Measurements from ENCODE around the gene RCOR1.
"Not testable (repeated sequence)": the region's sequence is repeated elsewhere in the genome, so short reads cannot be mapped to it uniquely, and the experiment has no call there.

RCOR1 gene

DNA sequence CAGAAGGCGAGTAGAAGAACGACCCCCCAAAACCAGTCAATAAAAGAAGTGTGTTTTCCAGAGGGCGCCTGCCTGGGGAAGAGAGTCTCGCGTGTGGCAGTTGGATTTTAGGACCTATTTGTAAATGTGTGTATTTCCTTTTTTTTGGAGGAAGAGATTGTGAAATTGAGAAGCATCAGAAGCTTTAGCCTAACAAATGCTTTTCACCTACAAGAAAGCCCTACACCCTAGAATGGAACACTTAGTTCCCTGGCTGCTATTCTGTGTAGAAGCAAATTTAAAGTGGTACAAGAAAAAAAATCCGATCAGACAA, 1.3 kb downstream of the RCOR1 start:
- DNase-seq = no peak

DNA sequence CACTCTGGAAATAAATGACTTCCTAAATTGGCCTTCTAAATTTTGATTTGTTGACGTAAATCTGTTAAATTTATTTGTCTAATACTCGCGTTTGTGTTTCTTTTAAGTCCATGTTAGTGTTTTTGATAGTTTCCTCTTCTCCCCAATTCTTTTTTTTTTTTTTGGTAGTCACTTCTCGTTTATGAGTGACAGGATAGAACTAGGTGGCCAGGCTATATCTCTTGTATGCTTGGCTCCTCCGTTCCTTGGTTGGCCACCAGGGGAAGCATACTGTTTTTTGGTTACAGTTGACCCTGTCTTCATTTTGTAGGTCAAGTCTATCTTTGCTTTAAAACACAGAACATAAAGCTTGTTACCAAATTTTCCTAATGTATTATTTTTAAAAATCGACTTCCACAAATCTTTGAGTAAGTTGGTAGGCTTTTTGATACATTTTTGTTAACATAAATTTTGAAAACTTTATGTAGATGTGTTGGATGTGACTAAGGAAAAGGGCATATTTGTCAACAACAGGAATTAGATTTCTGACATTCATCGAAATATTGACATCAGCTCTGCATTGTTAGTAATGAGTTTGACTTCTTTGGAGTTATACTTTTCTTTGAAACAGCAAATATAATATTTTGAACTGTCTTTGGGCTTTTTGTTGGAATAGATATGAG, 2.2 kb downstream of the RCOR1 start:
- DNase-seq = peak; percentile 64

GRCh38 chr14:102601378-102601925, 9.0 kb downstream of the RCOR1 start:
- no peak for DNase-seq

GRCh38 chr14:102602421-102603292, 10.2 kb downstream of the RCOR1 start:
- DNase-seq = no peak

GRCh38 chr14:102603293-102603907, 11.0 kb downstream of the RCOR1 start:
- DNase-seq = no peak

DNA sequence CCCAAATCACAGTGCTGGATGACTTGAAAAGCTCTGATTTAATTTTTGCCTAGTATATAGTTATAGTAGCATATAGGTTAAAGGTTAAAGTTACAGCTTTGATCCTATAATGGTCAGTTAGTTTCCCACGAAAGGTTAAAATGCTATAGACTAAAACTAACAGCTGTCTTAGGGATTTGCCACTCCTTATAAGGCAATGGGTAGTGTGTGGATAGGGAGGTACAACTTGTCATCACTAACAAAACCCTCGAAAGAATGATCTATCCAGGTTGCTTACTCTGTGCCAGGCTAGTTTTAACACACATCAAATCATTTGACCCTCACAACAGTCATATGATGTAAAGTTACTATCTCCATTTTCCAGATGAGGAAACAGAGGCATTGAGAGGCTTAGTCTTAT, 11.7 kb downstream of the RCOR1 start:
- no peak for DNase-seq

GRCh38 chr14:102605029-102605428, 12.6 kb downstream of the RCOR1 start:
- DNase-seq = no peak

DNA sequence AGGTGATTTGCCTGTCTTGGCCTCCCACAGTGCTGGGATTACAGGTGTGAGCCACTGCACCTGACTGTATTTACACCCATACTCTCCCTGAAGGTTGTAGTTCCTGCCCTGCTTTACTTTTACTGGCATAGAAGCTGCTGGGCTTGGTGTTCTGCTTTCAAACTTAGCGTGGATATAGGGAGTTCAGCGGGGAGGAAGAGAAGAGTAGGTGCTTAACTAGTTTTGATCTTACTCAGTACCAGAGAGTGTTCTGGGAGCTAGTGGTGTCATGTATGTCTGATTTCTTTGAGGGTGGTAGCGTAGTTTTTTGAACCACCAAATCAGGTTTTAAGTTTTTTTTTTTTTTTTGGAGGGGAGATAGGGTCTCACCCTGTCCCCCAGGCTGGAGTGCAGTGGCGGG, 13.8 kb downstream of the RCOR1 start:
- no peak for DNase-seq

GRCh38 chr14:102608064-102608446, 15.6 kb downstream of the RCOR1 start:
- no peak for DNase-seq

- no peak for DNase-seq
Observed at GRCh38 chr14:102610968-102611811, 18.7 kb downstream of the RCOR1 start.

GRCh38 chr14:102616318-102616717, 23.9 kb downstream of the RCOR1 start:
- no peak for DNase-seq

DNA sequence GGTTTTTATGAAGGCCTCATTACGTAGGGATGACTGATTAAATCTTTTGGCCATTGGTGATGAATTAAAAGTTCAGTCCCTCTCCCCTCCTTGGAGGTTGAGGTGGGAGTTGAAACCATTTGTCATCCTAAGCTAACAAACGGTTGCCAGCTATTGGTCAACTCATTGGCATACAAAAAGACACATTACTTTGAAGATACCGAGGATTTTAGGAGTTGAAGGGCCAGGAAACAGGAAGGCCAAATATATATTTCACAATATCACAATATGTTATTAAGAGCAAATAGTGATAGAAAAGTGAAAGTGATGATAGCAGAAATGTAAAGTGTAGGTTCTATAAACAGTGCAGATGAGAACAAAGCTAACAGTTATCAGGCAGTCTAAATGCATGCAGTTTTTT, 24.4 kb downstream of the RCOR1 start:
- DNase-seq = no peak

DNA sequence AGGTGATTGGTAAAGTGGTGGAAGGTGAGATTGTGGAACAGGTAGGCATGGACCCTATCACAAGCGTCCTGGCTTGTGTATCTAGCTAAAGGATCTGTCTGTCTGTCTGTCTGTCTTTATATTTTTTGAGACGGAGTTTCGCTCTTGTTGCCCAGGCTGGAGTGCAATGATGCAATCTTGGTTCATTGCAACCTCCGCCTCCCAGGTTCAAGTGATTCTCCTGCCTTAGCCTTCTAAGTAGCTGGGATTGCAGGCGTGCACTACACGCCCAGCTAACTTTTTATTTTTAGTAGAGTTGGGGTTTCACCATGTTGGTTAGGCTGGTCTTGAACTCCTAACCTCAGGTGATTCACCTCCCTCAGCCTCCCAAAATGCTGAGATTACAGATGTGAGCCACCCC, 26.6 kb downstream of the RCOR1 start:
- DNase-seq = not testable (repeated sequence)

GRCh38 chr14:102620413-102620812, 28.0 kb downstream of the RCOR1 start:
- no peak for DNase-seq

- peak; percentile 32 for DNase-seq
Observed at GRCh38 chr14:102622262-102622885, 29.9 kb downstream of the RCOR1 start.

DNA sequence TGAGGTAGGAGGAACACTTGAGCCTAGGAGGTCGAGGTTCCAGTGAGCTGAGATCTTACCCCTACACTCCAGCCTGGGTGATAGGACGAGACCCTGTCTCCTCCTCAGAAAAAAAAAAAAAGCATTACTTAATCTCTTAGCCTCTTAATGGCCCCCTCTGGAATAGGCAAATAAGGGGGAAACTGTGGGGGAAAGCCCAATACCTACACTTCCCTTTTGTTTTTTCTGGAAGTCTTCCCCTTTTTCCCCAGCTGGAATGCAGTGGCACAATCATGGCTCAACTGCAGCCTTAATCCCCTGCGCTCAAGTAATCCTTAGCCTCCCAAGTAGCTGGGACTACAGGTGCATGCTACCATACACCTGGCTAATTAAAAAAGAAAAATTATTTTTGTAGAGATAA, 32.2 kb downstream of the RCOR1 start:
- DNase-seq = no peak

GRCh38 chr14:102625564-102626296, 33.3 kb downstream of the RCOR1 start:
- DNase-seq = no peak

DNA sequence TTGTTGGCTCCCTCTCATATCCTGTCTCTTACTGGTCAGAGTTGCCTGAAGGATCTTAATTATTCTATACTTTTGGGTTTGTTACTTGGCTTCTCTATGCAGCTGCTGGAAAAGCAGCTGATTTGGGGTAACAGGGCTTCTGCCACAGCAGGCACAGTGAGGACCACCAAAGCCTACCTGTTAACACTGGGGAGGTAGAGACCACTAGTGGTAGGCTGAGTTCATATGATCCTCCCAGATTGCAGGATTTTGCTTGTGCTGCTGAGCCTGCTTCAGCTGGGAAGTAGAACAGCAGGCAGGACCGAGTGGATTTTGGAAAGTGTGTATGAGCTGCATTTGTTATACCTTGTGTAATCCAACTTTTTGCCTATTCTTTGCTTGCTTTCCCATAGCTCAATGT, 34.1 kb downstream of the RCOR1 start:
- no peak for DNase-seq

GRCh38 chr14:102629011-102629444, 36.6 kb downstream of the RCOR1 start:
- peak; percentile 24 for DNase-seq

- no peak for DNase-seq
Observed at GRCh38 chr14:102629808-102630350, 37.4 kb downstream of the RCOR1 start.

DNA sequence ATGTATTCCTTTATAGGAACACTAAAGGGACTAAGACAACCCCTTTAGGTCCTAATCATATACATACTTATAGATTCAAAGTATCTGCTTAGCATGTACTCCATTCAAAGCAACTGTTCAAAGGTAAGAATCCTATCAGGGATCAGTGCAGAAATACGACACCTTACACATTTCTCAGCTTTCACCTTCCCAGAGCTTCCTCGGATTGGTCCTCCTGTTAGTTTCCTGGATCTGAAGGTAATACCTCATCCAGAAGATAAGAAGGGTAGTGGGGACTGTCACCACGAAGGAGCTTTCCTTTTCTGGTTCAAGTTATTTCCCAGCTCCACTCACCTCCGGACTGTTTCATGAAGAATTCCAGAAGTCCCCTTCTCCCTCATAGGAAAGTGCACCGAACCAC, 38.0 kb downstream of the RCOR1 start:
- DNase-seq = no peak

Measured in GDM1 (cell line).